HG02973 (cell line): ENCODE data around the gene CSF3.
"Not testable (repeated sequence)": the region's sequence is repeated elsewhere in the genome, so short reads cannot be mapped to it uniquely, and the experiment has no call there.

Experiments used
- ATAC-seq: cut with Tn5 transposase; IDR thresholded peaks from one replicate; pipeline ENCODE4 v1.9.1; 2021; ENCODE audit warnings: moderate library complexity; ENCODE audit not compliant: unreplicated experiment

The CSF3 gene

GRCh38 chr17:39996800-39997199, 18.4 kb upstream of the CSF3 start:
- ATAC-seq, result no peak

- no peak for ATAC-seq
Observed at GRCh38 chr17:39997543-39997942, 17.7 kb upstream of the CSF3 start.

- no peak for ATAC-seq
Observed at GRCh38 chr17:39999067-39999466, 16.2 kb upstream of the CSF3 start.

GRCh38 chr17:40000161-40000560, 15.1 kb upstream of the CSF3 start:
- no peak for ATAC-seq

- ATAC-seq, result not testable (repeated sequence)
Observed at GRCh38 chr17:40001335-40001734, 13.9 kb upstream of the CSF3 start.

GRCh38 chr17:40004072-40004471, 11.2 kb upstream of the CSF3 start:
- no peak for ATAC-seq

GRCh38 chr17:40004712-40005111, 10.5 kb upstream of the CSF3 start:
- ATAC-seq, result no peak

GRCh38 chr17:40005520-40005919, 9.7 kb upstream of the CSF3 start:
- ATAC-seq, result no peak

GRCh38 chr17:40010946-40011500, 4.2 kb upstream of the CSF3 start:
- ATAC-seq, result not testable (repeated sequence)

GRCh38 chr17:40012017-40012647, 3.1 kb upstream of the CSF3 start:
- ATAC-seq, result not testable (repeated sequence)

- ATAC-seq, result no peak
Observed at GRCh38 chr17:40014375-40014980, 762 bp upstream of the CSF3 start.

- no peak for ATAC-seq
Observed at GRCh38 chr17:40015998-40016985, 1.1 kb downstream of the CSF3 start.

- ATAC-seq, result no peak
Observed at GRCh38 chr17:40017422-40018080, 2.3 kb downstream of the CSF3 start.

GRCh38 chr17:40018211-40019121, 3.2 kb downstream of the CSF3 start:
- ATAC-seq, result no peak

GRCh38 chr17:40019140-40019991, 4.1 kb downstream of the CSF3 start:
- no peak for ATAC-seq

GRCh38 chr17:40020146-40020545, 4.9 kb downstream of the CSF3 start:
- no peak for ATAC-seq

GRCh38 chr17:40021451-40021971, 6.3 kb downstream of the CSF3 start:
- ATAC-seq, result no peak

- ATAC-seq, result no peak
Observed at GRCh38 chr17:40022497-40022896, 7.3 kb downstream of the CSF3 start.
